ENCODE data around the gene MAPK14.

The MAPK14 gene

DNA sequence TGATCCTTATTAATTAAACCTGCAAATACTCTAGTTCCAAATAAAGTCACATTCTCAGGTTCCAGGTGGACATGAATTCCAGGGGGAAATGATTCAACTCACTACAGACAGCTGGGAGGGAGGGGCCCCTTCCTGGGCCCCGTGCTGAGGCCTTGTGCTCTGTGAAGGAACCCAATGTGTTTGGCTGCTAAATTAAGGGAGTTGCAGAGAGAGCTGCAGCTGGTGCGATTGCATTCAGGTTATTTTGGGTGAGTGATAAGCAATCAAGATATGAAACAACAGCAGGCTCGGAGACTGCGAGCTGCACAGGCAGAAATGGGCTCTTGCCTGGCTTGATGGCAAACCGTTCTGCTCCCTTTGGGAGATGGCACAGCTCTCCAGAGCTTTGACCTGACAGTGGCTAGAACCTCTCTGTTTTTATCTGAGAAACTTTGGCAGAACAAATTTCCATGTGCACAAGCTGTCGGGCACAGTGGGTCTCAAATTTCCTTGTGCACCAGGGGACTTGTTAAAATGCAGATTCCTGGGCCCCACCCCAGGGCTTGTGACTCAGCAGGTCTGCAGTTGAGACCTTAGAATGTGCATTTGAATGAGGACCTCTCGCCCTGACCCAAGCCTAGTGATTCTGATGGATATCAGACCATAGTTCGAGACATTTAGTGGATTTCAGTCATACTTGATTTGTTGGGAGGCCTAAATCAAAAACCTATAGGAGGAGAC, 112.5 kb downstream of the MAPK14 start:
- FAIRE-seq: no peak

- FAIRE-seq: no peak
Observed at GRCh38 chr6:36141091-36141490, 113.5 kb downstream of the MAPK14 start.

- FAIRE-seq: no peak
Observed at GRCh38 chr6:36141961-36142360, 114.4 kb downstream of the MAPK14 start.

DNA sequence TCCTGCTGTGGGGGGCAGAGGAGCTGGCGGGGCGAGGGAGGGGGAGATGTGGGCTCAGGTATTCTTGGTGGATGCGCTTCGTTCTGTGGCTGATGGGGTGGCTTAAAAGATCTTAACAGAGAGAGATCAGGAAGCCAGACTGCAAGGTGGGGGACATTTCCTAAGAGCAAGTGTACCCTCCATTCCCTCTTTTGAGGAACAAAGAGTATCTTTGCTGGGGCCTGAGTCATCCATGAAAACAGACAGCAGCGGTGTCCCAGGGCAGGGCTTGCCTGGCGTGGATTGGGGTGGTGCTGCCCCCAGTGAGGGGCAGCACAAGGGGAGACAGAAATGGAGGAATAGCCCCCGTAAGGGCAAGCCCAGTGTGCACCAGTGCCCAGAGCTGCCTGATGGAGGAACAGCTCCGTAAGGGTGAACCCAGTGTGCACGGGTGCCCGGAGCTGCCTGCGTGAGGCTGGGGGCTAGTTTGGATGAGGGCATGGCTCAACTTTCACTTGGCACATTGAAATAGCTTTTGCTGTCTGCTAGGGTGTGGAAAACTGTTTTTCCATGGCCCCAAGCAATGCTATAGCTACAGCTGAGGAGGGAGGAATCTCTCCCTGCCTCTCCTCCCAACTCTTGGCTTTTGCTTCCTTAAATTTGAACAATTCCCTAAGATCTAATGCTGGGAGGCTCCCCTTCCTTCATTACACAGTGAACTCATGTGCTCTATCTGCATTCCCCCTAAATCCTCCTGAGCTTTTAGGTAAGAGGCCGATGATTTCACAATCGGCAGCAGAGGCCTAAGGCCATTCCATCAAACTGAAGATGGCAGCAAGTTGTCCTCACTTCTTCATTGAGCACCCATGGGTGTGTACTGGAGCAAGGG, 115.6 kb downstream of the MAPK14 start:
- no peak for FAIRE-seq

DNA sequence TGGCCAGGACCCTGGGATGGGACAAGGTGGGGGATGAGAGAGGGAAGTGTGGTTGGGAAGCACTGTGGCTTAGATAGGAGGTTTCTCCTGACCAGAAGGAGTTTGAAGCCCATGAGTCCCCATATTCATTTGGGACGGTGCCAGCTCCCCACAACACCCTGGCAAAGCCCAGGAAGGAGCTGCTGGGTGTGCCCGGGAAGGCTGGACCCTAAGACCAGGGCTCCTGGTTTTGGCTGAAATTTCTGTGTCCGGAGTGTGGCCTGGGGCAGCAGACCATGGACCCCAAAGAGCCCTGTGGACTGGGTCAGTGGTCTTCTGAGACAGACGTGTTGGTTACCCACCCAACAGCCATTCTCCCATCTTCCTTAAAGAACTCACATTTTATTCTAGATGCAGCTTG, 117.9 kb downstream of the MAPK14 start:
- no peak for FAIRE-seq

DNA sequence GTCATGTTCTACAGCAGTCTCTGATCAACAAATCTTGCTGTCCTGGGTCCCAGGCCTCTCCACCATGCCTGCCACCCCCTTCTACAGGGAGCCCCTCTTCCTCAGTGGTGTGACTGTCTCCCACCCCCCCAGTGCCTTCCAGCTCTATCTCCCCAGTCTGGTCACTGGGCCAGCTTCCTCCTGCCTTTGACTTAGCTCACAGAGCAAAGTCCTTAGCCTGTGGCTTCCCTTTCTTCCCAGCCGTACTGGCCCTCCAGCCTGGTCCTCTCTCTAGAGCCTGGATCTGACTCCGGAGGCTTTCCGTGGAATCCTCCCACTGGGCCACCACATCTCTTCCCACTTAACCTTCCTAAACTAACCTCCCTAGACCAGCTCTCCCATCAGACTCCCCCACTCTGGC, 119.7 kb downstream of the MAPK14 start:
- FAIRE-seq: no peak

DNA sequence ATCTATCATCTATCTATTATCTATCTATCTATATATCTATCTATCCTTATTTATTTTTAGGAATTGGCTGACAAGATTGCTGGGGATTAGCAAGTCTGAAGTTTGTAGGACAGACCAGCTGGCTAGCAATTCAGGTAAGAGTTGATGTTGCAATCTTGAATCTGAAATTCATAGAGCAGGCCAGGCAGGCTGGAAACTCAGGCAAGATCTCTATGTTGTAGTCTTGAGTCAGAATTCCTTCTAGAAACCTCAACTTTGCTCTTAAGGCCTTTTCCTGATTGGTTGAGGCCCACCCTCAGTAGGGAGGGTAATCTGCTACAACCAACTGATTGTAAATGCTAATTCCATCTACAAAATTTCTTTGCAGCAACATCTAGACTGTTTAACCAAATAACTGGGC, 121.9 kb downstream of the MAPK14 start:
- FAIRE-seq: no peak

DNA sequence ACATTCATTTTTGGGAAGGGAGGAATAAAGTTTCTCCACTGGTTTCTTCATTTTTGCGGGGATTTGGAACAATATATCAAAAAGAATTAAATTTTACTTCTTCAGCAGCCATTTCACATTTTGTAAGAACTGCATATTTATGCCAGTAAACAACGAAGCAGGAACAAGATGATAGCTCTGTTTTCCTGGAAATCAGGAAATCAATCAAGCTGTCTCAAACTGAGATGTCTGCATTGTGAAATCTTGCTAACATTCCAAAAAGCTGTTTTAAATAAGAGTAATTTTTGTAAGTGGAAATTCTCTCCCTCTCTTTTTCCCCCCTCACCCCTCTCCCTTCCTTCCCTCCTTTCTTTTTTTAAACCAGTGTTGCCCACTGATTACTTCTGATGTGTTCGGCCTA, 122.7 kb downstream of the MAPK14 start:
- no peak for FAIRE-seq

- no peak for FAIRE-seq
Observed at GRCh38 chr6:36154286-36154685, 126.7 kb downstream of the MAPK14 start.

DNA sequence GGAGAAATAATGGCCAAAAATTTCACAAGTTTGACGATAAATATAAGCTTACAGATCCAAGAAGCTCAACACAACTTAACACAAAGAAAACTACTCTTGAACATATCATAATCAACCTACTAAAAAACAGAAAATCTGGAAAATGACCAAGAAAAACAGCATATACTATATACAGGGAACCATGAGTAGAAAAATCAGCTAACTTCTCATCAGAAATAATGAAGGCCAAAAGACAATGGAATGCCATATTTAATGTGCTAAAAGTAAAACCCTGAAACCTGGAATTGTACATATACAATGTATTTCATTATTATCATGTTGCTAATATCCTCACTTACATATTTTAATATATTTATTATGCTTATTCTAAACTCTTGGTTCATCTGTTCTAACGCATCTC, 128.1 kb downstream of the MAPK14 start:
- no peak for FAIRE-seq

GRCh38 chr6:36160147-36160760, 132.6 kb downstream of the MAPK14 start:
- FAIRE-seq: no peak
